Panc1 (cell line): Measurements from ENCODE around the gene KANSL1L.

Experiments used
- CTCF ChIP-seq: fragments of 450-650 bp; IDR thresholded peaks from 2 replicates; pipeline ENCODE4 v1.5.1; 2017; ENCODE audit warnings: mild to moderate bottlenecking
- REST ChIP-seq, 2 experiments: IDR thresholded peaks; 2 replicates each; pipeline ENCODE4 v1.6.1; 2011 to 2012; ENCODE audit warnings: low read depth in 2 of 2, control low read depth in 1 of 2, low read length in 1 of 2, mild to moderate bottlenecking in 1 of 2, moderate library complexity in 1 of 2; ENCODE audit not compliant: insufficient read depth in 1 of 2

DNA sequence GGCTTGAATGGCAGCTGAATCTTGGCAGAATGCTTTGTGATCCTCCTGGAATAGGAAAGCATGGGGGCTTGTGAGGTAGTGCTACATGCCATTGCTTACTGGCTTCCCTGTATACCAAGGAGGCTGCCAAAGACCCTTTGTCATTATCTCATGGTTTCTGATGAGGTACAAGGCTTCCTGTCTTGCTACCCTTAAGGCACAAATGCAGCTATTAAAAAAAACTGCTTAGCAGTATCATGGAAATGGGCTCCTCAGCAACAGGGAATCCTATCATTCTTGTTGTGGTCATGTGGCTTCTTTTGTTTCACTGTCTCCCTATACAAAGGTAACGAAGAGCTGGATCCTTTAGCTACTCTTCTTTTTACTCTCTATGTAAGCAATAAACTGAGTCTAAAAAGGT lies 6.6 kb upstream of the KANSL1L start:
- TF ChIP-seq CTCF (no peak), REST (IDR thresholded peaks at IDR 0.05; ENCODE audit: insufficient read depth in 1 of 2, low read depth in 2 of 2, low read length in 1 of 2) (no peak)
